Panc1 (cell line): ENCODE measurements around the gene MRPL24. TPM values are rescaled to one million over a fixed set of nuclear protein-coding genes. Genes with fewer than 3 reads are reported as not detected.
A peak's percentile ranks its signal among the peaks of the same experiment; 100 is the strongest.

Experiments used
- ATAC-seq: fragments of 200-7000 bp; cut with Tn5 transposase; 2 replicates; pipeline ENCODE4 v1.9.1; 2020; ENCODE audit warnings: mild to moderate bottlenecking, moderate library complexity
- BruUV-seq: library from RNA; stranded (reverse); fragments of 400-500 nt; replicated peaks from 2 replicates; lab custom pipeline; 2021; lab: Mats Ljungman, UMichigan
- CTCF ChIA-PET: fragments of 300-600 bp; sonication (Branson Sonifier 250); formaldehyde crosslinking; loops from one replicate; lab custom pipeline; 2022; ENCODE audit warnings: antibody characterized with exemption; lab: Charles Lee
- POLR2A ChIA-PET: fragments of 300-600 bp; sonication (Branson Sonifier 250); formaldehyde crosslinking; loops from one replicate; lab custom pipeline; 2022; ENCODE audit warnings: antibody characterized with exemption; lab: Charles Lee
- DNase-seq: peaks from one replicate; pipeline ENCODE4 v3.0.0-alpha.2; 2010; ENCODE audit warnings: low read depth, low spot score
- H3K27ac ChIP-seq: 2 replicates; pipeline ENCODE4 v1.5.1; 2011; ENCODE audit warnings: mild to moderate bottlenecking, low read length, inconsistent platforms
- H3K27me3 ChIP-seq: fragments of 200-500 bp; sonication (Bioruptor generic); 2 replicates; pipeline ENCODE4 v1.6.0; 2014; ENCODE audit warnings: low read length, inconsistent platforms; ENCODE audit not compliant: control insufficient read depth, insufficient read depth
- H3K36me3 ChIP-seq: fragments of 200-500 bp; sonication (Bioruptor generic); 2 replicates; pipeline ENCODE4 v1.5.1; 2014; ENCODE audit warnings: inconsistent platforms, mild to moderate bottlenecking, low read length, moderate library complexity; ENCODE audit not compliant: control insufficient read depth, insufficient read depth
- H3K4me1 ChIP-seq: 2 replicates; pipeline ENCODE4 v1.5.1; 2011; ENCODE audit warnings: inconsistent platforms, mild to moderate bottlenecking, low read length, moderate library complexity; ENCODE audit not compliant: control insufficient read depth, insufficient read depth
- H3K4me3 ChIP-seq, 2 experiments: 2 replicates each; pipeline ENCODE4 v1.5.1; 2011 to 2012; ENCODE audit warnings: low read depth in 2 of 2, low read length in 2 of 2, mild to moderate bottlenecking in 2 of 2, inconsistent platforms in 1 of 2, moderate library complexity in 1 of 2
- H3K9me3 ChIP-seq: fragments of 200-500 bp; sonication (Bioruptor generic); 2 replicates; pipeline ENCODE4 v1.5.1; 2014; ENCODE audit warnings: low read depth, mild to moderate bottlenecking, inconsistent platforms, low read length, moderate library complexity; ENCODE audit not compliant: control insufficient read depth, insufficient read depth
- POLR2AphosphoS5 ChIP-seq: IDR thresholded peaks from 2 replicates; pipeline ENCODE4 v1.6.1; 2012; ENCODE audit warnings: mild to moderate bottlenecking, low read depth, low read length, moderate library complexity
- REST ChIP-seq, 2 experiments: IDR thresholded peaks; 2 replicates each; pipeline ENCODE4 v1.6.1; 2011 to 2012; ENCODE audit warnings: low read depth in 2 of 2, control low read depth in 1 of 2, low read length in 1 of 2, mild to moderate bottlenecking in 1 of 2, moderate library complexity in 1 of 2; ENCODE audit not compliant: insufficient read depth in 1 of 2
- SIN3A ChIP-seq: IDR thresholded peaks from 2 replicates; pipeline ENCODE4 v1.6.1; 2012; ENCODE audit warnings: low read depth, mild to moderate bottlenecking, low read length, moderate library complexity, borderline replicate concordance; ENCODE audit not compliant: insufficient read depth
- TCF7L2 ChIP-seq: IDR thresholded peaks from 2 replicates; pipeline ENCODE4 v1.6.1; 2011; ENCODE audit warnings: mild to moderate bottlenecking, low read depth, low read length, inconsistent platforms
- in situ Hi-C: cut with HindIII; loops from 2 replicates; pipeline ENCODE4 v1.10.0; 2016; ENCODE audit warnings: low sequenced_read_pairs, low pct_unique_long_range_greater_than_20kb
- intact Hi-C: fragments of 100-400 bp; cut with micrococcal nuclease; formaldehyde crosslinking; loops from one replicate; pipeline ENCODE4 v1.10.0; 2022; ENCODE audit not compliant: unreplicated experiment
- total RNA-seq: library from RNA; stranded (reverse); gene quantifications from one replicate; pipeline ENCODE4 v1.2.1, GENCODE V29; 2021; ENCODE audit not compliant: unreplicated experiment
- TF ChIP-seq, protein P1 (sequence below): fragments of 450-650 bp; IDR thresholded peaks from 2 replicates; pipeline ENCODE4 v1.5.1; 2017; ENCODE audit warnings: mild to moderate bottlenecking

Gene MRPL24
- total RNA-seq, 1 experiment from 2014 or later, result 80.4 TPM

- Histone ChIP-seq H3K27me3 (no peaks in the 10 kb centered on the region), H3K27ac (no peak overlapping the region; the same call in 1 of the 2 replicates), H3K4me3 (no peak overlapping the region), H3K9me3 (no peaks in the 10 kb centered on the region), H3K36me3 (peaks cover 21% of the 10 kb centered on the region), H3K4me1 (peaks cover 64% of the 10 kb centered on the region)
- ChIA-PET POLR2A (no interaction called here), CTCF (interaction anchor here (0.6 kb wide), 1 partner anchor 67 kb away, joined by 3 read pairs; no protein-coding TSS in a partner anchor)
- no TSS peak for BruUV-seq
- ATAC-seq (no peak), DNase-seq (no peak)
- intact Hi-C loops (no loop called here), in situ Hi-C loops (no loop called here)
- TF ChIP-seq TCF7L2, result no peak
- TF ChIP-seq, protein P1, sequence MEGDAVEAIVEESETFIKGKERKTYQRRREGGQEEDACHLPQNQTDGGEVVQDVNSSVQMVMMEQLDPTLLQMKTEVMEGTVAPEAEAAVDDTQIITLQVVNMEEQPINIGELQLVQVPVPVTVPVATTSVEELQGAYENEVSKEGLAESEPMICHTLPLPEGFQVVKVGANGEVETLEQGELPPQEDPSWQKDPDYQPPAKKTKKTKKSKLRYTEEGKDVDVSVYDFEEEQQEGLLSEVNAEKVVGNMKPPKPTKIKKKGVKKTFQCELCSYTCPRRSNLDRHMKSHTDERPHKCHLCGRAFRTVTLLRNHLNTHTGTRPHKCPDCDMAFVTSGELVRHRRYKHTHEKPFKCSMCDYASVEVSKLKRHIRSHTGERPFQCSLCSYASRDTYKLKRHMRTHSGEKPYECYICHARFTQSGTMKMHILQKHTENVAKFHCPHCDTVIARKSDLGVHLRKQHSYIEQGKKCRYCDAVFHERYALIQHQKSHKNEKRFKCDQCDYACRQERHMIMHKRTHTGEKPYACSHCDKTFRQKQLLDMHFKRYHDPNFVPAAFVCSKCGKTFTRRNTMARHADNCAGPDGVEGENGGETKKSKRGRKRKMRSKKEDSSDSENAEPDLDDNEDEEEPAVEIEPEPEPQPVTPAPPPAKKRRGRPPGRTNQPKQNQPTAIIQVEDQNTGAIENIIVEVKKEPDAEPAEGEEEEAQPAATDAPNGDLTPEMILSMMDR, result no peak
Observed at GRCh38 chr1:156744344-156744743, 3.5 kb upstream of the MRPL24 start.

DNA sequence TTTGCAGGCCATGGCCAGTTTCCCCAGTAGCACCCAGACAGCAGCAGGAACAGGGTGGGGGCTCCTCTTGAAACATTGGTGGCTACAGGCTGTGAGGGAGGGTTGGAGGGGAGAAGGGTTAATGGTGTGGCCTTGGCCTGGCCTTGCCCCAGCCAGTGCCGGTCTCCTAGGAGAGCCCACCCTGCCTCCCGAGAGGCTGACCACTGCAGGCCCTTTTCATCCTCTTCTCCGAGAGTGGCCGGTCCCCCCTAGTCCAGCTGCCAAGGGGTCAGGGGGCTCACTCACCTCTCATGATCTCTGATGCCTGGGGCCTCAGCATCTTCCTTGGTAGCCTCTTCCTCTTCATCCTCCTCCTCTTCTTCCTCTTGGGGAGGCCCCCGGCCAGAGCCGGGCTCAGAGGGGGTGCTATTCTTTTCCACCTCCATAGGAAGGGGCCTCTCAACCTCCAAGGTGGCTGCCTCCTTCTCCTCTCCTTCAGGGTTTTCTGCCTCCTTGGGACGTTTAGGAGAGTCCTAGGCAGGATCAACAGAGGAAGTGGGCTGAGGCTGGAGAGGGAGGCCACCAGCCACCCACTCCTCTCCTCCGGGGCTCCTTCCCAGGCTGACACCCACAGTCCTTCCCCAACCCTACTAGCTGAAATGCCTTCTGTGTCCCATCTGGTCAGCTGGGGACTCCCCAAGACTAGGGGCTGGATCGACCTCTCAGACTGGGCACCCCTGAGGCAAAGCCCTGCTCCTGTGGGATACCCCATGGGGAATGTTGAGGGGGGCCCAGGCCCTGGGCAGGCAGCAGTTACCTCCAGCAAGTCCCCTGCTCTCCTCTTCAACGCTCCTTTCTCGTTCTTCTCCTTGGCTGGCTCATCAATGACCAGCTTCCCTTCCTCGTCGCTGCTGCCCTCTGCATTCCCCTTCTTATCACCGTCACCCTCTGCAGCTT lies 2.7 kb upstream of the MRPL24 start:
- H3K27ac ChIP-seq, result peak overlapping the region; percentile 34; the same call in 1 of the 2 replicates
- H3K4me1 ChIP-seq, result peaks cover 58% of the 10 kb centered on the region
- CTCF ChIA-PET, result interaction anchor here (0.6 kb wide), 1 partner anchor 66 kb away, joined by 3 read pairs; no protein-coding TSS in a partner anchor
- DNase-seq, result no peak
- no peak for TF ChIP-seq SIN3A
- no peak for TF ChIP-seq POLR2AphosphoS5
- TF ChIP-seq, protein P1, result no peak
- TF ChIP-seq REST (IDR thresholded peaks at IDR 0.05; ENCODE audit: insufficient read depth in 1 of 2, low read depth in 2 of 2, low read length in 1 of 2), result no peak
- in situ Hi-C loops (no loop called here), intact Hi-C loops (no loop called here)
- H3K4me3 ChIP-seq, result no peak overlapping the region
- no peaks in the 10 kb centered on the region for H3K9me3 ChIP-seq
- H3K27me3 ChIP-seq, result no peaks in the 10 kb centered on the region
- POLR2A ChIA-PET, result no interaction called here
- peaks cover 21% of the 10 kb centered on the region for H3K36me3 ChIP-seq
- no peak for ATAC-seq
- no TSS peak for BruUV-seq
